ENCODE results near the gene GALNT18. TPM values are rescaled to one million over a fixed set of nuclear protein-coding genes. Genes with fewer than 3 reads are reported as not detected.

Gene GALNT18
- total RNA-seq, 1 experiment from 2014 or later, result 1.7 TPM

GRCh38 chr11:11366793-11367192 lies 255.0 kb downstream of the GALNT18 start:
- no peak for DNase-seq
- H3K14ac ChIP-seq (ENCODE audit: insufficient read depth, low read length), result no peak overlapping the region
- no CpG with 5 or more reads among the region's 1 CpG for WGBS (ENCODE audit: extremely low coverage, insufficient read length, low lambda C conversion rate)
- H2AFZ ChIP-seq (ENCODE audit: low read length), result no peak overlapping the region
- no peak overlapping the region for H3K56ac ChIP-seq (ENCODE audit: insufficient read length, low read depth, low read length)
- no peak overlapping the region for H2BK15ac ChIP-seq (ENCODE audit: low read depth, low read length)
- no peak overlapping the region for H3K23ac ChIP-seq (ENCODE audit: insufficient read length, low read depth, low read length)
- no peak overlapping the region for H3T11ph ChIP-seq (ENCODE audit: low read length)
- peaks cover 4 to 8% of the 10 kb centered on the region in 2 experiments; a peak in 3 of 5 replicates for H3K9me3 Mint-ChIP-seq
- H2AK5ac ChIP-seq (ENCODE audit: insufficient read length, low read length), result no peak overlapping the region
- H3K4ac ChIP-seq (ENCODE audit: low read depth, low read length), result no peak overlapping the region
- no peaks in the 10 kb centered on the region; a peak in 1 of 7 replicates for H3K36me3 Mint-ChIP-seq (ENCODE audit: insufficient read depth in 1 of 3, low read depth in 3 of 3)
- H2BK12ac ChIP-seq (ENCODE audit: insufficient read length, low read depth, low read length), result no peak overlapping the region
- no peak overlapping the region for H3K27ac ChIP-seq (ENCODE audit: insufficient read length, low read depth, low read length)
- H3K23me2 ChIP-seq (ENCODE audit: insufficient read length, low read depth, low read length, poor library complexity, severe bottlenecking), result no peaks in the 10 kb centered on the region
- H3K27me3 ChIP-seq (ENCODE audit: insufficient read depth, low read length), result no peaks in the 10 kb centered on the region
- TF ChIP-seq CTCF (conservative IDR thresholded peaks at IDR 0.05), result no peak
- H3K4me1 Mint-ChIP-seq, result peaks cover 28 to 31% of the 10 kb centered on the region in 2 experiments
- H3K27ac Mint-ChIP-seq, result no peak overlapping the region
- H3K4me3 Mint-ChIP-seq, result no peak overlapping the region
- H3K27me3 Mint-ChIP-seq (ENCODE audit: low read depth), result peaks cover 8% of the 10 kb centered on the region
- H3K9me3 ChIP-seq (ENCODE audit: control insufficient read depth, low read depth, low read length), result no peaks in the 10 kb centered on the region
- no peak overlapping the region for H2BK20ac ChIP-seq (ENCODE audit: low read depth, low read length, poor library complexity, severe bottlenecking)
- no peaks in the 10 kb centered on the region for H4K20me1 ChIP-seq (ENCODE audit: control insufficient read depth, insufficient read depth, insufficient read length)
- no peak overlapping the region for H4K5ac ChIP-seq (ENCODE audit: insufficient read length, low read depth, low read length)
- H4K91ac ChIP-seq (ENCODE audit: insufficient read length, low read depth, low read length), result no peak overlapping the region
- no peak overlapping the region for H3K9ac ChIP-seq (ENCODE audit: extremely low read depth, insufficient read length, low read length)
- H2BK5ac ChIP-seq (ENCODE audit: insufficient read length, low read length), result no peak overlapping the region
- H3K18ac ChIP-seq (ENCODE audit: insufficient read length, low read depth, low read length), result no peak overlapping the region
- H3K79me1 ChIP-seq (ENCODE audit: insufficient read depth, low read depth, low read length, poor library complexity, severe bottlenecking), result no peaks in the 10 kb centered on the region
- H3K79me2 ChIP-seq (ENCODE audit: insufficient read depth, low read length), result no peaks in the 10 kb centered on the region
- H3K4me2 ChIP-seq (ENCODE audit: insufficient read depth, insufficient read length, low read length), result no peak overlapping the region
- H2BK120ac ChIP-seq (ENCODE audit: low read depth, low read length, poor library complexity, severe bottlenecking), result no peak overlapping the region
- no peaks in the 10 kb centered on the region; the same call in 1 of the 2 replicates for H3K4me1 ChIP-seq (ENCODE audit: insufficient read depth, low read length)
- no peak overlapping the region for H4K8ac ChIP-seq (replicated peaks; ENCODE audit: insufficient read length, low read depth, low read length)
